ENCODE measurements around the gene CEP170B. TPM values are rescaled to one million over a fixed set of nuclear protein-coding genes. Genes with fewer than 3 reads are reported as not detected.

CEP170B gene
- total RNA-seq, 1 donor from 2014 or later: 55.4 TPM

- Mint-ChIP-seq H3K9me3 (ENCODE audit: unreplicated experiment) (no peaks in the 10 kb centered on the region), H3K4me1 (ENCODE audit: low read depth, unreplicated experiment) (no peaks in the 10 kb centered on the region), H3K4me3 (ENCODE audit: unreplicated experiment) (no peak overlapping the region), H3K27me3 (ENCODE audit: low read depth, unreplicated experiment) (no peaks in the 10 kb centered on the region), H3K36me3 (ENCODE audit: low read depth, unreplicated experiment) (no peaks in the 10 kb centered on the region), H3K27ac (ENCODE audit: unreplicated experiment) (no peak overlapping the region)
- no peak overlapping the region for H2AFZ ChIP-seq (ENCODE audit: low read depth, low read length)
- peaks cover 7% of the 10 kb centered on the region for H4K20me1 ChIP-seq (ENCODE audit: insufficient read depth, low read length)
- H3K79me2 ChIP-seq (ENCODE audit: insufficient read depth, low read length): no peaks in the 10 kb centered on the region
- TF ChIP-seq CTCF (IDR thresholded peaks at IDR 0.05; ENCODE audit: insufficient read depth, low read depth, low read length) (no peak), EZH2 (IDR thresholded peaks at IDR 0.05; ENCODE audit: insufficient read depth, low read length) (no peak)
- no peaks in the 10 kb centered on the region for H3K36me3 ChIP-seq (ENCODE audit: insufficient read depth, low read length)
- no peak overlapping the region for H3K9ac ChIP-seq (ENCODE audit: low read length)
- no peak overlapping the region for H3K4me2 ChIP-seq (ENCODE audit: low read length)
- H3K4me3 ChIP-seq (ENCODE audit: insufficient read depth, low read depth, low read length): no peak overlapping the region
- no peaks in the 10 kb centered on the region for H3K4me1 ChIP-seq (ENCODE audit: insufficient read depth, low read length)
- FAIRE-seq (no peak), DNase-seq (ENCODE audit: low read depth) (no peak)
- no peak overlapping the region for H3K27ac ChIP-seq (ENCODE audit: low read depth, low read length)
- H3K9me3 ChIP-seq (ENCODE audit: insufficient read depth, low read depth, low read length): no peaks in the 10 kb centered on the region
- no peaks in the 10 kb centered on the region for H3K27me3 ChIP-seq (ENCODE audit: insufficient read depth, low read length)
Measured at GRCh38 chr14:104886690-104887622, 21.9 kb downstream of the CEP170B start.

GRCh38 chr14:104887623-104888488 lies 22.8 kb downstream of the CEP170B start:
- Histone ChIP-seq H2AFZ (ENCODE audit: low read depth, low read length) (no peak overlapping the region), H3K4me1 (ENCODE audit: insufficient read depth, low read length) (no peaks in the 10 kb centered on the region), H3K9me3 (ENCODE audit: insufficient read depth, low read depth, low read length) (no peaks in the 10 kb centered on the region), H4K20me1 (ENCODE audit: insufficient read depth, low read length) (peaks cover 4% of the 10 kb centered on the region), H3K9ac (ENCODE audit: low read length) (no peak overlapping the region), H3K79me2 (ENCODE audit: insufficient read depth, low read length) (no peaks in the 10 kb centered on the region), H3K27me3 (ENCODE audit: insufficient read depth, low read length) (no peaks in the 10 kb centered on the region), H3K36me3 (ENCODE audit: insufficient read depth, low read length) (no peaks in the 10 kb centered on the region), H3K4me3 (ENCODE audit: insufficient read depth, low read depth, low read length) (no peak overlapping the region), H3K27ac (ENCODE audit: low read depth, low read length) (no peak overlapping the region), H3K4me2 (ENCODE audit: low read length) (no peak overlapping the region)
- FAIRE-seq (no peak), DNase-seq (ENCODE audit: low read depth) (no peak)
- Mint-ChIP-seq H3K27me3 (ENCODE audit: low read depth, unreplicated experiment) (no peaks in the 10 kb centered on the region), H3K9me3 (ENCODE audit: unreplicated experiment) (no peaks in the 10 kb centered on the region), H3K4me3 (ENCODE audit: unreplicated experiment) (no peak overlapping the region), H3K4me1 (ENCODE audit: low read depth, unreplicated experiment) (no peaks in the 10 kb centered on the region), H3K27ac (ENCODE audit: unreplicated experiment) (no peak overlapping the region), H3K36me3 (ENCODE audit: low read depth, unreplicated experiment) (no peaks in the 10 kb centered on the region)
- TF ChIP-seq CTCF (IDR thresholded peaks at IDR 0.05; ENCODE audit: insufficient read depth, low read depth, low read length) (no peak), EZH2 (IDR thresholded peaks at IDR 0.05; ENCODE audit: insufficient read depth, low read length) (no peak)

Measured in astrocyte (in vitro differentiated cells and primary cell).